ENCODE measurements around the gene COL16A1. TPM values are rescaled to one million over a fixed set of nuclear protein-coding genes. Genes with fewer than 3 reads are reported as not detected.

Gene COL16A1
- total RNA-seq, 1 experiment from 2014 or later: 6.2 TPM

- Histone ChIP-seq H3K79me2 (ENCODE audit: insufficient read depth, low read length) (no peaks in the 10 kb centered on the region), H3T11ph (ENCODE audit: low read length) (no peak overlapping the region), H3K14ac (ENCODE audit: insufficient read depth, low read length) (no peak overlapping the region), H2BK120ac (ENCODE audit: low read depth, low read length, poor library complexity, severe bottlenecking) (no peak overlapping the region), H2BK12ac (ENCODE audit: insufficient read length, low read depth, low read length) (no peak overlapping the region), H3K4me2 (ENCODE audit: insufficient read depth, insufficient read length, low read length) (no peak overlapping the region), H3K9me3 (ENCODE audit: control insufficient read depth, low read depth, low read length) (no peaks in the 10 kb centered on the region), H2AFZ (ENCODE audit: low read length) (no peak overlapping the region), H3K56ac (ENCODE audit: insufficient read length, low read depth, low read length) (no peak overlapping the region), H4K20me1 (ENCODE audit: control insufficient read depth, insufficient read depth, insufficient read length) (no peaks in the 10 kb centered on the region), H3K4me1 (ENCODE audit: insufficient read depth, low read length) (no peaks in the 10 kb centered on the region; the same call in 1 of the 2 replicates), H2BK5ac (ENCODE audit: insufficient read length, low read length) (no peak overlapping the region), H3K4ac (ENCODE audit: low read depth, low read length) (no peak overlapping the region), H3K23me2 (ENCODE audit: insufficient read length, low read depth, low read length, poor library complexity, severe bottlenecking) (no peaks in the 10 kb centered on the region), H3K23ac (ENCODE audit: insufficient read length, low read depth, low read length) (no peak overlapping the region), H2BK15ac (ENCODE audit: low read depth, low read length) (no peak overlapping the region), H3K27ac (ENCODE audit: insufficient read length, low read depth, low read length) (no peak overlapping the region), H3K79me1 (ENCODE audit: insufficient read depth, low read depth, low read length, poor library complexity, severe bottlenecking) (no peaks in the 10 kb centered on the region), H4K91ac (ENCODE audit: insufficient read length, low read depth, low read length) (no peak overlapping the region), H3K9ac (ENCODE audit: extremely low read depth, insufficient read length, low read length) (no peak overlapping the region), H3K27me3 (ENCODE audit: insufficient read depth, low read length) (no peaks in the 10 kb centered on the region), H2BK20ac (ENCODE audit: low read depth, low read length, poor library complexity, severe bottlenecking) (no peak overlapping the region), H3K18ac (ENCODE audit: insufficient read length, low read depth, low read length) (no peak overlapping the region), H4K8ac (replicated peaks; ENCODE audit: insufficient read length, low read depth, low read length) (no peak overlapping the region), H4K5ac (ENCODE audit: insufficient read length, low read depth, low read length) (no peak overlapping the region), H2AK5ac (ENCODE audit: insufficient read length, low read length) (no peak overlapping the region)
- Mint-ChIP-seq H3K27ac (no peak overlapping the region; a peak in 1 of 7 replicates), H3K36me3 (ENCODE audit: insufficient read depth in 1 of 3, low read depth in 3 of 3) (no peaks in the 10 kb centered on the region), H3K4me1 (peaks cover 25 to 30% of the 10 kb centered on the region in 2 experiments), H3K27me3 (ENCODE audit: low read depth) (peaks cover 2% of the 10 kb centered on the region), H3K4me3 (no peak overlapping the region), H3K9me3 (no peaks in the 10 kb centered on the region; a peak in 1 of 5 replicates)
- no peak for DNase-seq
- no CpG with 5 or more reads among the region's 7 CpGs for WGBS (ENCODE audit: extremely low coverage, insufficient read length, low lambda C conversion rate)
- no peak for TF ChIP-seq CTCF (conservative IDR thresholded peaks at IDR 0.05)
Measured at GRCh38 chr1:31669433-31669785, 34.4 kb downstream of the COL16A1 start.

All from H9 (cell line).